ENCODE measurements around the gene BIVM.
A peak's percentile ranks its signal among the peaks of the same experiment; 100 is the strongest.

Gene BIVM

GRCh38 chr13:102839462-102839861, 40.5 kb downstream of the BIVM start:
- no peak for DNase-seq

- DNase-seq: no peak
These were observed 46.3 kb downstream of the BIVM start for GRCh38 chr13:102845289-102845629.

- peak; percentile 96 for DNase-seq
These were observed 46.8 kb downstream of the BIVM start, which contains the start of gene ERCC5 for GRCh38 chr13:102845630-102846260. Gene ERCC5 (plus strand): TSS chr13:102846032. CDS start chr13:102846267, 235 bp downstream.

DNA sequence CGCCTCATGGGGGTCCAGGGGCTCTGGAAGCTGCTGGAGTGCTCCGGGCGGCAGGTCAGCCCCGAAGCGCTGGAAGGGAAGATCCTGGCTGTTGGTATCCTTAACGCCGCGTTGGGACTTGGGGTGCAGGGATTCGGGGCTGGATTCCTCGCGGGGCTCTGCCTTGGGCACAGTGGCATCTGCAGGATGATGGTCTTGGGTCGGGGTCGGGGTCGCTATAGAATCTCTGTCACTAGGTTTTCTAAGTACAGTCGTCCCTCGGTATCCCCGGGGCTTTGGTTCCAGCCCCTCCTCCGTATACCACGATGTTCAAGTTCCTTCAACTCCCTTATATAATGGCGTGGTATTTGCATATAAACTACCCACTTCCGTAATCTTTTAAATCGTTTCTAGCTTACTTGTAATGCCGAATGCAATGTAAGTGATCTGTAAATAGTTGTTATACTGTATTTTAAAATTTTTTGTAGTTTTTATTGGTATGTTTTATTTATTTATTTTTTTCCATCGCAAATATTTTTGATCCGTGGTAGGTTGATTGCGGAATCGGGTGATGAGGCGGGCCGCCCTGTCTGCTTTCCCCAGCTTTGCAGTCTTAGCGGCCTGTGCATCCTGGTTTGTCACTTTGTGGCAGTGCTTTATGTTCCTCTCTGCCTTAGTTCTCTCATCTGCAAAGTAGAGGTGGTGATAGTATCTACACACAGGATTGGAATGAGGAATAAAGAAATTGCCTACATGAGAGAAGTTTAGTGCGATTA, 47.5 kb downstream of the BIVM start:
- DNase-seq: peak; percentile 50

- DNase-seq: peak; percentile 35
These were observed 48.6 kb downstream of the BIVM start for GRCh38 chr13:102847272-102848234.

- DNase-seq: no peak
These were observed 50.0 kb downstream of the BIVM start for GRCh38 chr13:102848956-102849355.

- no peak for DNase-seq
These were observed 53.6 kb downstream of the BIVM start for GRCh38 chr13:102852556-102852955.

- DNase-seq: no peak
These were observed 55.8 kb downstream of the BIVM start for GRCh38 chr13:102854675-102855074.

GRCh38 chr13:102856557-102856956, 57.6 kb downstream of the BIVM start:
- no peak for DNase-seq

GRCh38 chr13:102862624-102863210, 63.8 kb downstream of the BIVM start:
- no peak for DNase-seq

- no peak for DNase-seq
These were observed 64.7 kb downstream of the BIVM start for GRCh38 chr13:102863590-102863989.

GRCh38 chr13:102868366-102868936, 69.5 kb downstream of the BIVM start:
- no peak for DNase-seq

DNA sequence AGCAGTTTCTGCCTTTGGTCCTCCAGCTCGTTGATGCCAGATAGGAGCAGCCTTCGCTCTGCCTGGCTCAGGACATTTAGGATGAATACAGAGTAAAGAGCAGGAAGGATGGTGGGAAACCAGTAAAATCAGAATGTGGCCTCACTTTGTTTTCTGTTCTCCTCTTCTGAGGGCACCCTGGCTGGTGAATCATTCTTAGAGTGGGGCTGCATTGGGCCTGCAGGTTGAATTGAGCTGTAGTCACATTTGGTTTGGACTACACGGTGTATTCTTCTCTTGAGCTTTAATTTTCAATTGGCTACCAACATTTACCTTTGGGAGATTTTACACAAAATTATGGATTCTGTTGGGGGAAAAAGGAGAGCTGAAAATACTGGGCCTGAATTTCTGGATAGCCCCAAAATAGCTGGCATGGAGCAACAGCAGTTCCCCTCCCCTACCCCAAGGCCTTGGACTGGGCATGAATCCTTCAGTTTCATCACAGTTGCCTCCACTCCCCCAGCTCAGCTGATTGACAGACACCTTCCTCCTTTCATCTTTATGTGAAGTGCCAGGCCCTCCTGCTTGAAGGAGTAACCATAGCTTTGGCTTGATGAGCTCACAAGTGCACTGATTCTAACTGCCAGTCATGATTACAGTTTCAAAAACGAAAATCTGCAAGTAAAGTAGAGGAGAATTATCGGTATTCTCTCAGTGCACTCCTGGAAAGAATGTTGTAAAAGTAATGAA, 71.2 kb downstream of the BIVM start:
- peak; percentile 25 for DNase-seq

GRCh38 chr13:102870677-102871415, 71.9 kb downstream of the BIVM start:
- peak; percentile 49 for DNase-seq

- no peak for DNase-seq
These were observed 73.2 kb downstream of the BIVM start for GRCh38 chr13:102872131-102872530.

- no peak for DNase-seq
These were observed 73.6 kb downstream of the BIVM start for GRCh38 chr13:102872531-102872930.

- DNase-seq: no peak
These were observed 74.7 kb downstream of the BIVM start for GRCh38 chr13:102873653-102874052.

GRCh38 chr13:102875256-102875655, 76.3 kb downstream of the BIVM start:
- DNase-seq: no peak

- DNase-seq: no peak
These were observed 78.4 kb downstream of the BIVM start for GRCh38 chr13:102877303-102877702.

DNA sequence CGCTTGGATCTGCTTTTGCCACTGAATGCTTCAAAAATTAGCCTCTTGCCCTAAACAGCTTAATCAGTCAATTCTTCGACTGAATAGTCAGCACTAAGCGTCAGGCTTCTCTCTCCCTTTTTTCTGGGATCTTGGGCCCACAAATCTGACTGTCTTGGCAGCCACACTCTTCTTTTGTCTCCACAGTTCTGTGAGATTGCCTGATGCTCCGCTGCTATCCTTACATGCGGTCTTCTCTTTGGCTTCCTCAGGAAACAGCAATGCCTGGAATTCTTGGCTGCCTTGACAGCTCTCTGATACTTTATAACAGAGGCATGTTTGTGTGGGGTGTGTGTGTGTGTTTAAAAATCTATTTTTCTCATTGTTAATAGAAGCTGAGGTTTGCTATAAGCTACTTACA, 79.6 kb downstream of the BIVM start:
- DNase-seq: no peak
